ENCODE data around the gene TRMU.

- TF ChIP-seq CTCF (IDR thresholded peaks at IDR 0.05) (no peak), POLR2A (IDR thresholded peaks at IDR 0.05) (no peak)
Measured at GRCh38 chr22:46286941-46287872, 48.3 kb upstream of the TRMU start.
